K562 (cell line): ENCODE measurements around the gene NKG7. TPM values are rescaled to one million over a fixed set of nuclear protein-coding genes. Genes with fewer than 3 reads are reported as not detected.

ENCODE experiments used
- C11orf30 ChIP-seq: fragments of 450-650 bp; IDR thresholded peaks from 2 replicates; pipeline ENCODE4 v1.6.1; 2016; ENCODE audit warnings: low read depth, mild to moderate bottlenecking
- COPS2 ChIP-seq: fragments of 450-650 bp; conservative IDR thresholded peaks from 2 replicates; pipeline ENCODE4 v1.6.1; 2016; ENCODE audit warnings: mild to moderate bottlenecking, moderate library complexity
- ETS2 ChIP-seq: IDR thresholded peaks from 2 replicates; pipeline ENCODE4 v1.6.1; 2016; ENCODE audit warnings: borderline replicate concordance, missing genetic modification characterization, mild to moderate bottlenecking, moderate library complexity, missing compliant biosample characterization; ENCODE audit not compliant: poor library complexity, severe bottlenecking
- MCM2 ChIP-seq: fragments of 450-650 bp; IDR thresholded peaks from 2 replicates; pipeline ENCODE4 v1.6.1; 2017; ENCODE audit warnings: low read depth, mild to moderate bottlenecking
- NFE2 ChIP-seq: IDR thresholded peaks from 2 replicates; pipeline ENCODE4 v1.6.1; 2014; ENCODE audit warnings: antibody characterized with exemption, low read depth
- RNF2 ChIP-seq: sonication (generic); IDR thresholded peaks from 2 replicates; pipeline ENCODE4 v1.6.1; 2016
- SETDB1 ChIP-seq: IDR thresholded peaks from one replicate; pipeline ENCODE4 v1.6.1; 2012; ENCODE audit warnings: low read length, control low read depth, inconsistent platforms
- SMARCC2 ChIP-seq: fragments of 450-650 bp; IDR thresholded peaks from 2 replicates; pipeline ENCODE4 v1.6.1; 2017; ENCODE audit warnings: antibody characterized with exemption, moderate library complexity, mild to moderate bottlenecking, low read depth
- SPI1 ChIP-seq: IDR thresholded peaks from 2 replicates; pipeline ENCODE4 v1.6.1; 2011; ENCODE audit warnings: low read depth, low read length, control low read depth, borderline replicate concordance
- SREBF2 ChIP-seq: sonication (generic); formaldehyde crosslinking; IDR thresholded peaks from 2 replicates; pipeline ENCODE4 v1.4.0; 2020; ENCODE audit warnings: mild to moderate bottlenecking, missing genetic modification reagents
- XRCC4 ChIP-seq: IDR thresholded peaks from one replicate; pipeline ENCODE4 v1.6.1; 2011; ENCODE audit not compliant: insufficient read depth, insufficient read length; ENCODE audit errors: extremely low read depth
- ZKSCAN1 ChIP-seq: fragments of 150-350 bp; IDR thresholded peaks from 2 replicates; pipeline ENCODE4 v1.6.1; 2016; ENCODE audit warnings: low read depth, low read length
- polyA plus RNA-seq, 8 experiments: library from polyadenylated mRNA; depleted of rRNA in 4 of 8; stranded (reverse) in 5 of 8; unstranded in 3 of 8; fragments of >200 nt; fragmentation: Nextera tagmentation in 2 of 8; fragmentation: Illumina TruSeq in 1 of 8; extraction: Ambion mirVana in 2 of 8; extraction: Trizol in 1 of 8; gene quantifications; 2 replicates each; pipeline versions ENCODE4 v1.2.1 to v1.2.3, GENCODE V29; 2011 to 2014; ENCODE audit warnings: inconsistent platforms in 1 of 8, missing spikeins in 1 of 8
- total RNA-seq, 7 experiments: library from RNA; depleted of rRNA in 6 of 7; stranded (reverse); fragments of >200 nt in 6 of 7; fragmentation: Illumina TruSeq in 2 of 7; extraction: Trizol in 2 of 7; gene quantifications; 2 replicates each; pipeline versions ENCODE4 v1.2.1 to v1.2.3, GENCODE V29; 2011 to 2021; ENCODE audit warnings: low replicate concordance in 1 of 7
- TF ChIP-seq, protein P1 (sequence below), 2 experiments: fragments of 450-650 bp in 1 of 2; sonication (generic) in 1 of 2; formaldehyde crosslinking in 1 of 2; IDR thresholded peaks; 2 replicates each; pipeline versions ENCODE4 v1.7.1 to v1.9.0; 2016 to 2022; ENCODE audit warnings: inconsistent platforms in 1 of 2, mild to moderate bottlenecking in 1 of 2, missing genetic modification reagents in 1 of 2
- TF ChIP-seq, protein P2 (sequence below): sonication (generic); formaldehyde crosslinking; IDR thresholded peaks from 2 replicates; pipeline ENCODE4 v1.8.0; 2022; ENCODE audit warnings: mild to moderate bottlenecking, missing genetic modification reagents
- TF ChIP-seq, protein P3 (sequence below): fragments of 250-450 bp; sonication (Bioruptor Pico); IDR thresholded peaks from 2 replicates; pipeline ENCODE4 v1.4.0; 2020; ENCODE audit warnings: borderline replicate concordance
- TF ChIP-seq, protein P4 (sequence below): fragments of 450-650 bp; IDR thresholded peaks from 2 replicates; pipeline ENCODE4 v1.6.1; 2016; ENCODE audit warnings: missing biosample characterization, missing genetic modification characterization

Gene NKG7
- total and polyA plus RNA-seq, 9 of the 15 experiments (the other 6 are each of a cell fraction or from before 2014, with no cell fraction given), result 0.30 to 0.70 (median 0.51) TPM; not detected in 2

DNA sequence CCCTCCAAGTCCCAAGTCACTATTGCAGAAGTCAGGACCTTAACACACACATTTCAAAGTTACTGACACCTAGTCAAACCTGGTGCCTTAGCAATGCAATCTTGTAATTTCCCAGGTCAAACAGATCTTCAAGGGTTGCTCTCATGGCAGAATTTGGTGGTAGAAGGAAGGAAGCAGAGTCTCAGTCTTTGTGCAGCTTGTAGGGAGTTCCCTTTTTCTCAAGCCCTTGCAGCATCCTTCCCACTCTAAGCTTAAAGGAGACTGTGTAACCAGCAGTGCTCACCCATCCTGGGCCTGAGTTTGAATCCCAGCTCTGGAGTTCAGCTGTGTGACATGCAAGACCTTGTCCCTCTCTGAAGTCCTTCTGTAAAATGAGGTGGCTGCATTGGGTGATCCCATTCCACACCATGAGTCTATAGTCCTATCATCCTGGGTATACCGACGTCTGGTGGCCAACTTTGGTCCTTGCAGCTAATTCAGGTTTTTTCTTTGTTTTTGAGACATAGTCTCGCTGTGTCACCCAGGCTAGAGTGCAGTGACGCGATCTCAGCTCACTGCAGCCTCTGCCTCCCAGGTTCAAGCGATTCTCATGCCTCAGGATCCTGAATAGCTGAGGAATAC is 35.2 kb upstream of the NKG7 start (continued):
- TF ChIP-seq, protein P1, sequence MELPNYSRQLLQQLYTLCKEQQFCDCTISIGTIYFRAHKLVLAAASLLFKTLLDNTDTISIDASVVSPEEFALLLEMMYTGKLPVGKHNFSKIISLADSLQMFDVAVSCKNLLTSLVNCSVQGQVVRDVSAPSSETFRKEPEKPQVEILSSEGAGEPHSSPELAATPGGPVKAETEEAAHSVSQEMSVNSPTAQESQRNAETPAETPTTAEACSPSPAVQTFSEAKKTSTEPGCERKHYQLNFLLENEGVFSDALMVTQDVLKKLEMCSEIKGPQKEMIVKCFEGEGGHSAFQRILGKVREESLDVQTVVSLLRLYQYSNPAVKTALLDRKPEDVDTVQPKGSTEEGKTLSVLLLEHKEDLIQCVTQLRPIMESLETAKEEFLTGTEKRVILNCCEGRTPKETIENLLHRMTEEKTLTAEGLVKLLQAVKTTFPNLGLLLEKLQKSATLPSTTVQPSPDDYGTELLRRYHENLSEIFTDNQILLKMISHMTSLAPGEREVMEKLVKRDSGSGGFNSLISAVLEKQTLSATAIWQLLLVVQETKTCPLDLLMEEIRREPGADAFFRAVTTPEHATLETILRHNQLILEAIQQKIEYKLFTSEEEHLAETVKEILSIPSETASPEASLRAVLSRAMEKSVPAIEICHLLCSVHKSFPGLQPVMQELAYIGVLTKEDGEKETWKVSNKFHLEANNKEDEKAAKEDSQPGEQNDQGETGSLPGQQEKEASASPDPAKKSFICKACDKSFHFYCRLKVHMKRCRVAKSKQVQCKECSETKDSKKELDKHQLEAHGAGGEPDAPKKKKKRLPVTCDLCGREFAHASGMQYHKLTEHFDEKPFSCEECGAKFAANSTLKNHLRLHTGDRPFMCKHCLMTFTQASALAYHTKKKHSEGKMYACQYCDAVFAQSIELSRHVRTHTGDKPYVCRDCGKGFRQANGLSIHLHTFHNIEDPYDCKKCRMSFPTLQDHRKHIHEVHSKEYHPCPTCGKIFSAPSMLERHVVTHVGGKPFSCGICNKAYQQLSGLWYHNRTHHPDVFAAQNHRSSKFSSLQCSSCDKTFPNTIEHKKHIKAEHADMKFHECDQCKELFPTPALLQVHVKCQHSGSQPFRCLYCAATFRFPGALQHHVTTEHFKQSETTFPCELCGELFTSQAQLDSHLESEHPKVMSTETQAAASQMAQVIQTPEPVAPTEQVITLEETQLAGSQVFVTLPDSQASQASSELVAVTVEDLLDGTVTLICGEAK (IDR thresholded peaks at IDR 0.05), result no peak
- TF ChIP-seq, protein P1 (CRISPR knock-in tag; IDR thresholded peaks at IDR 0.05), result no peak
- TF ChIP-seq C11orf30 (peak; percentile 54; the same call in 1 of the 2 replicates), ZKSCAN1 (no peak), XRCC4 (no peak), MCM2 (no peak), SMARCC2 (no peak), COPS2 (no peak), NFE2 (no peak; the same call in 1 of the 2 replicates), SETDB1 (no peak), ETS2 (tag) (no peak), SREBF2 (CRISPR knock-in tag) (no peak), RNF2 (no peak), SPI1 (peak; percentile 70; the same call in 1 of the 2 replicates)
- TF ChIP-seq, protein P2, sequence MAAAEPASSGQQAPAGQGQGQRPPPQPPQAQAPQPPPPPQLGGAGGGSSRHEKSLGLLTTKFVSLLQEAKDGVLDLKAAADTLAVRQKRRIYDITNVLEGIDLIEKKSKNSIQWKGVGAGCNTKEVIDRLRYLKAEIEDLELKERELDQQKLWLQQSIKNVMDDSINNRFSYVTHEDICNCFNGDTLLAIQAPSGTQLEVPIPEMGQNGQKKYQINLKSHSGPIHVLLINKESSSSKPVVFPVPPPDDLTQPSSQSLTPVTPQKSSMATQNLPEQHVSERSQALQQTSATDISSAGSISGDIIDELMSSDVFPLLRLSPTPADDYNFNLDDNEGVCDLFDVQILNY (CRISPR knock-in tag), result no peak
- TF ChIP-seq, protein P3, sequence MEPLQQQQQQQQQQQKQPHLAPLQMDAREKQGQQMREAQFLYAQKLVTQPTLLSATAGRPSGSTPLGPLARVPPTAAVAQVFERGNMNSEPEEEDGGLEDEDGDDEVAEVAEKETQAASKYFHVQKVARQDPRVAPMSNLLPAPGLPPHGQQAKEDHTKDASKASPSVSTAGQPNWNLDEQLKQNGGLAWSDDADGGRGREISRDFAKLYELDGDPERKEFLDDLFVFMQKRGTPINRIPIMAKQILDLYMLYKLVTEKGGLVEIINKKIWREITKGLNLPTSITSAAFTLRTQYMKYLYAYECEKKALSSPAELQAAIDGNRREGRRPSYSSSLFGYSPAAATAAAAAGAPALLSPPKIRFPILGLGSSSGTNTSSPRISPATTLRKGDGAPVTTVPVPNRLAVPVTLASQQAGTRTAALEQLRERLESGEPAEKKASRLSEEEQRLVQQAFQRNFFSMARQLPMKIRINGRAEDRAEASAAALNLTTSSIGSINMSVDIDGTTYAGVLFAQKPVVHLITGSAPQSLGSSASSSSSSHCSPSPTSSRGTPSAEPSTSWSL, result no peak
- TF ChIP-seq, protein P4, sequence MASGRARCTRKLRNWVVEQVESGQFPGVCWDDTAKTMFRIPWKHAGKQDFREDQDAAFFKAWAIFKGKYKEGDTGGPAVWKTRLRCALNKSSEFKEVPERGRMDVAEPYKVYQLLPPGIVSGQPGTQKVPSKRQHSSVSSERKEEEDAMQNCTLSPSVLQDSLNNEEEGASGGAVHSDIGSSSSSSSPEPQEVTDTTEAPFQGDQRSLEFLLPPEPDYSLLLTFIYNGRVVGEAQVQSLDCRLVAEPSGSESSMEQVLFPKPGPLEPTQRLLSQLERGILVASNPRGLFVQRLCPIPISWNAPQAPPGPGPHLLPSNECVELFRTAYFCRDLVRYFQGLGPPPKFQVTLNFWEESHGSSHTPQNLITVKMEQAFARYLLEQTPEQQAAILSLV (tag), result no peak
